SK-N-SH (cell line): ENCODE results near the gene CAMK2B.

Source experiments
- CTCF ChIP-seq: fragments of 200-600 bp; sonication (generic); IDR thresholded peaks from 2 replicates; pipeline ENCODE4 v1.6.1; 2017; ENCODE audit warnings: antibody characterized with exemption, mild to moderate bottlenecking, moderate library complexity
- FOSL2 ChIP-seq: IDR thresholded peaks from 2 replicates; pipeline ENCODE4 v1.4.0; 2012; ENCODE audit warnings: low read depth, mild to moderate bottlenecking, moderate library complexity, borderline replicate concordance
- JUND ChIP-seq: IDR thresholded peaks from 2 replicates; pipeline ENCODE4 v1.4.0; 2012
- POLR2AphosphoS5 ChIP-seq: IDR thresholded peaks from 2 replicates; pipeline ENCODE4 v1.6.1; 2012; ENCODE audit warnings: low read depth, low read length
- RAD21 ChIP-seq: IDR thresholded peaks from 2 replicates; pipeline ENCODE4 v1.6.1; 2012; ENCODE audit warnings: mild to moderate bottlenecking, low read length
- SIN3A ChIP-seq: IDR thresholded peaks from 2 replicates; pipeline ENCODE4 v1.6.1; 2012; ENCODE audit warnings: low read depth, mild to moderate bottlenecking, low read length, moderate library complexity, borderline replicate concordance
- TAF1 ChIP-seq: IDR thresholded peaks from 2 replicates; pipeline ENCODE4 v1.6.1; 2012; ENCODE audit warnings: low read depth, mild to moderate bottlenecking, low read length, moderate library complexity, borderline replicate concordance
- USF1 ChIP-seq: IDR thresholded peaks from 2 replicates; pipeline ENCODE4 v1.4.0; 2012; ENCODE audit warnings: low read depth, borderline replicate concordance
- USF2 ChIP-seq: fragments of 150-350 bp; IDR thresholded peaks from 2 replicates; pipeline ENCODE4 v1.6.1; 2017; ENCODE audit warnings: antibody characterized with exemption, low read length, low read depth, borderline replicate concordance
- YY1 ChIP-seq: IDR thresholded peaks from 2 replicates; pipeline ENCODE4 v1.4.0; 2012; ENCODE audit warnings: low read depth, mild to moderate bottlenecking
- TF ChIP-seq, protein P1 (sequence below): IDR thresholded peaks from 2 replicates; pipeline ENCODE4 v1.4.0; 2012; ENCODE audit warnings: low read depth

- TF ChIP-seq CTCF (no peak), POLR2AphosphoS5 (no peak), TAF1 (no peak), RAD21 (no peak), FOSL2 (no peak), YY1 (no peak), USF1 (no peak), USF2 (no peak), SIN3A (no peak), JUND (no peak)
- TF ChIP-seq, protein P1, sequence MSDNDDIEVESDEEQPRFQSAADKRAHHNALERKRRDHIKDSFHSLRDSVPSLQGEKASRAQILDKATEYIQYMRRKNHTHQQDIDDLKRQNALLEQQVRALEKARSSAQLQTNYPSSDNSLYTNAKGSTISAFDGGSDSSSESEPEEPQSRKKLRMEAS, result no peak
Measured at GRCh38 chr7:44222776-44223261, 102.6 kb downstream of the CAMK2B start.
